ENCODE data around the gene F2RL1. TPM values are rescaled to one million over a fixed set of nuclear protein-coding genes. Genes with fewer than 3 reads are reported as not detected.
"Not testable (repeated sequence)": the region's sequence is repeated elsewhere in the genome, so short reads cannot be mapped to it uniquely, and the experiment has no call there.

Gene F2RL1
- polyA plus RNA-seq, 1 experiment, result 0.16 TPM

GRCh38 chr5:76816110-76816831 lies 2.6 kb upstream of the F2RL1 start:
- CTCF ChIA-PET, result interaction anchor here (1.2 kb wide), 1 partner anchor 30 kb away, joined by 3 read pairs; no protein-coding TSS in a partner anchor
- POLR2A ChIA-PET, result no interaction called here
- TF ChIP-seq CTCF (IDR thresholded peaks at IDR 0.05; ENCODE audit: insufficient read depth, low read depth, low read length), result no peak
- peaks cover 3% of the 10 kb centered on the region for H3K27me3 ChIP-seq (ENCODE audit: control insufficient read depth, insufficient read depth, low read length)
- H3K36me3 ChIP-seq (ENCODE audit: control insufficient read depth, insufficient read depth, low read length), result no peaks in the 10 kb centered on the region
- H3K4me3 ChIP-seq (ENCODE audit: low read depth, low read length), result no peak overlapping the region
- DNase-seq (ENCODE audit: low read depth), result no peak

- peaks cover 3% of the 10 kb centered on the region for H3K27me3 ChIP-seq (ENCODE audit: control insufficient read depth, insufficient read depth, low read length)
- DNase-seq (ENCODE audit: low read depth), result no peak
- CTCF ChIA-PET, result interaction anchor here (1.0 to 1.1 kb wide), 3 partner anchors 14 to 48 kb away, joined by 3 to 4 read pairs (median 3); no protein-coding TSS in a partner anchor
- no peak for TF ChIP-seq CTCF (IDR thresholded peaks at IDR 0.05; ENCODE audit: insufficient read depth, low read depth, low read length)
- no peaks in the 10 kb centered on the region for H3K36me3 ChIP-seq (ENCODE audit: control insufficient read depth, insufficient read depth, low read length)
- H3K4me3 ChIP-seq (ENCODE audit: low read depth, low read length), result 0 out of 2 replicates have a peak overlapping the region, but pooled peaks have one; percentile 57
- POLR2A ChIA-PET, result no interaction called here
Observed at GRCh38 chr5:76819851-76820525, 1.2 kb downstream of the F2RL1 start.

- DNase-seq (ENCODE audit: low read depth), result no peak
- H3K4me3 ChIP-seq (ENCODE audit: low read depth, low read length), result no peak overlapping the region
- H3K36me3 ChIP-seq (ENCODE audit: control insufficient read depth, insufficient read depth, low read length), result no peaks in the 10 kb centered on the region
- H3K27me3 ChIP-seq (ENCODE audit: control insufficient read depth, insufficient read depth, low read length), result peaks cover 3% of the 10 kb centered on the region
- ChIA-PET CTCF (interaction anchor here (1.0 kb wide), 1 partner anchor 14 kb away, joined by 3 read pairs; no protein-coding TSS in a partner anchor), POLR2A (no interaction called here)
- TF ChIP-seq CTCF (IDR thresholded peaks at IDR 0.05; ENCODE audit: insufficient read depth, low read depth, low read length), result no peak
Observed at GRCh38 chr5:76820526-76820890, 1.7 kb downstream of the F2RL1 start.

- POLR2A ChIA-PET, result no interaction called here
- no peak for TF ChIP-seq CTCF (IDR thresholded peaks at IDR 0.05; ENCODE audit: insufficient read depth, low read depth, low read length)
- CTCF ChIA-PET, result no interaction called here
- no peak overlapping the region for H3K4me3 ChIP-seq (ENCODE audit: low read depth, low read length)
- no peaks in the 10 kb centered on the region for H3K36me3 ChIP-seq (ENCODE audit: control insufficient read depth, insufficient read depth, low read length)
- no peak for DNase-seq (ENCODE audit: low read depth)
- H3K27me3 ChIP-seq (ENCODE audit: control insufficient read depth, insufficient read depth, low read length), result peaks cover 3% of the 10 kb centered on the region
Observed at GRCh38 chr5:76821136-76821535, 2.3 kb downstream of the F2RL1 start.

GRCh38 chr5:76822105-76822731 lies 3.4 kb downstream of the F2RL1 start:
- H3K4me3 ChIP-seq (ENCODE audit: low read depth, low read length); H3K36me3 ChIP-seq (ENCODE audit: control insufficient read depth, insufficient read depth, low read length); H3K27me3 ChIP-seq (ENCODE audit: control insufficient read depth, insufficient read depth, low read length); POLR2A ChIA-PET; DNase-seq (ENCODE audit: low read depth); CTCF ChIA-PET: not testable (repeated sequence)

- H3K27me3 ChIP-seq (ENCODE audit: control insufficient read depth, insufficient read depth, low read length); CTCF ChIA-PET; H3K4me3 ChIP-seq (ENCODE audit: low read depth, low read length); DNase-seq (ENCODE audit: low read depth); POLR2A ChIA-PET; H3K36me3 ChIP-seq (ENCODE audit: control insufficient read depth, insufficient read depth, low read length): not testable (repeated sequence)
Observed at GRCh38 chr5:76826416-76826815, 7.6 kb downstream of the F2RL1 start.
